ENCODE measurements around the gene HHAT. TPM values are rescaled to one million over a fixed set of nuclear protein-coding genes. Genes with fewer than 3 reads are reported as not detected.

Gene HHAT
- total RNA-seq, 1 donor from 2014 or later = 5.3 TPM

- Histone ChIP-seq H3K4me1 (no peaks in the 10 kb centered on the region), H3K27ac (no peak overlapping the region), H3K36me3 (no peaks in the 10 kb centered on the region), H3K27me3 (ENCODE audit: low read depth) (no peaks in the 10 kb centered on the region), H3K9me3 (no peaks in the 10 kb centered on the region), H3K4me3 (no peak overlapping the region)
- ATAC-seq (no peak), DNase-seq (no peak)
- TF ChIP-seq CTCF (IDR thresholded peaks at IDR 0.05) = no peak
- intact Hi-C loops (cut with DNase I) = no loop called here
Observed at GRCh38 chr1:210706246-210706645, 377.5 kb downstream of the HHAT start.

GRCh38 chr1:210707300-210708240 lies 378.9 kb downstream of the HHAT start:
- intact Hi-C loops (cut with DNase I) = no loop called here
- DNase-seq (no peak), ATAC-seq (no peak)
- no peaks in the 10 kb centered on the region for H3K9me3 ChIP-seq
- no peak overlapping the region for H3K4me3 ChIP-seq
- no peaks in the 10 kb centered on the region for H3K27me3 ChIP-seq (ENCODE audit: low read depth)
- H3K4me1 ChIP-seq = no peaks in the 10 kb centered on the region
- H3K27ac ChIP-seq = no peak overlapping the region
- no peak for TF ChIP-seq CTCF (IDR thresholded peaks at IDR 0.05)
- no peaks in the 10 kb centered on the region for H3K36me3 ChIP-seq

- DNase-seq = no peak
- Histone ChIP-seq H3K4me1 (no peaks in the 10 kb centered on the region), H3K27ac (no peak overlapping the region), H3K4me3 (no peak overlapping the region), H3K27me3 (ENCODE audit: low read depth) (no peaks in the 10 kb centered on the region), H3K9me3 (no peaks in the 10 kb centered on the region), H3K36me3 (no peaks in the 10 kb centered on the region)
- no peak for ATAC-seq
- TF ChIP-seq CTCF (IDR thresholded peaks at IDR 0.05) = no peak
- intact Hi-C loops (cut with DNase I) = no loop called here
Observed at GRCh38 chr1:210709701-210710100, 381.0 kb downstream of the HHAT start.

- no peak for TF ChIP-seq CTCF (IDR thresholded peaks at IDR 0.05)
- H3K36me3 ChIP-seq = no peaks in the 10 kb centered on the region
- no peak overlapping the region for H3K4me3 ChIP-seq
- no peaks in the 10 kb centered on the region for H3K4me1 ChIP-seq
- no peaks in the 10 kb centered on the region for H3K9me3 ChIP-seq
- ATAC-seq (no peak), DNase-seq (no peak)
- H3K27me3 ChIP-seq (ENCODE audit: low read depth) = no peaks in the 10 kb centered on the region
- no peak overlapping the region for H3K27ac ChIP-seq
- intact Hi-C loops (cut with DNase I) = no loop called here
Observed at GRCh38 chr1:210711825-210712612, 383.3 kb downstream of the HHAT start.

GRCh38 chr1:210715072-210715471 lies 386.4 kb downstream of the HHAT start:
- Histone ChIP-seq H3K27ac (no peak overlapping the region), H3K4me3 (no peak overlapping the region), H3K9me3 (no peaks in the 10 kb centered on the region), H3K27me3 (ENCODE audit: low read depth) (no peaks in the 10 kb centered on the region), H3K4me1 (no peaks in the 10 kb centered on the region), H3K36me3 (no peaks in the 10 kb centered on the region)
- no peak for ATAC-seq
- no peak for DNase-seq
- intact Hi-C loops (cut with DNase I) = no loop called here
- no peak for TF ChIP-seq CTCF (IDR thresholded peaks at IDR 0.05)

All from lower lobe of right lung (tissue), 2 donors.